HEK293 (cell line): Measurements from ENCODE around the gene ALKBH3.

ENCODE experiments used
- CTCF ChIA-PET: fragments of 350-600 bp; formaldehyde crosslinking; extraction: SDS; loops from one replicate; lab custom pipeline; 2021; ENCODE audit warnings: antibody characterized with exemption; lab: Yijun Ruan, JAX
- POLR2A ChIA-PET: fragments of 300-600 bp; formaldehyde crosslinking; extraction: SDS; loops from one replicate; lab custom pipeline; 2020; ENCODE audit warnings: antibody characterized with exemption, inconsistent platforms; lab: Yijun Ruan, JAX
- H3K27ac ChIP-seq: fragments of 200-500 bp; sonication (Bioruptor generic); 2 replicates; pipeline ENCODE4 v1.5.1; 2014; ENCODE audit warnings: low read depth, low read length, control low read depth, inconsistent platforms; ENCODE audit errors: extremely low read depth
- H3K36me3 ChIP-seq, 2 experiments: fragments of 200-500 bp in 1 of 2; sonication (Bioruptor generic) in 1 of 2; 1 replicate in 1 of 2; 2 replicates in 1 of 2; pipeline ENCODE4 v1.5.1; 2014 to 2017; ENCODE audit warnings: inconsistent platforms in 2 of 2, low read length in 2 of 2; ENCODE audit not compliant: control insufficient read depth in 2 of 2, insufficient read depth in 1 of 2
- H3K4me1 ChIP-seq: fragments of 200-500 bp; sonication (Bioruptor generic); 2 replicates; pipeline ENCODE4 v1.5.1; 2014; ENCODE audit warnings: mild to moderate bottlenecking, low read length, inconsistent platforms; ENCODE audit not compliant: control insufficient read depth, insufficient read depth
- H3K4me3 ChIP-seq: 2 replicates; pipeline ENCODE4 v1.5.1; 2011; ENCODE audit warnings: low read depth, mild to moderate bottlenecking, control low read depth, low read length, moderate library complexity
- H3K9me3 ChIP-seq: fragments of 200-500 bp; sonication (Bioruptor generic); 2 replicates; pipeline ENCODE4 v1.5.1; 2014; ENCODE audit warnings: low read depth, low read length, inconsistent platforms; ENCODE audit not compliant: control insufficient read depth, insufficient read depth
- BCL6B ChIP-seq: fragments of 450-650 bp; formaldehyde crosslinking; IDR thresholded peaks from 2 replicates; pipeline ENCODE4 v1.5.1; 2017; ENCODE audit warnings: missing biosample characterization, missing genetic modification characterization
- CTCF ChIP-seq: fragments of 450-650 bp; formaldehyde crosslinking; IDR thresholded peaks from 2 replicates; pipeline ENCODE4 v1.5.1; 2016; ENCODE audit warnings: missing biosample characterization, missing genetic modification characterization
- KLF10 ChIP-seq: fragments of 450-650 bp; IDR thresholded peaks from 2 replicates; pipeline ENCODE4 v1.5.1; 2018; ENCODE audit warnings: missing biosample characterization, mild to moderate bottlenecking, missing genetic modification characterization
- OSR2 ChIP-seq: fragments of 450-650 bp; formaldehyde crosslinking; IDR thresholded peaks from 2 replicates; pipeline ENCODE4 v1.5.1; 2016; ENCODE audit warnings: missing biosample characterization, missing genetic modification characterization
- SALL2 ChIP-seq: fragments of 450-650 bp; formaldehyde crosslinking; IDR thresholded peaks from 2 replicates; pipeline ENCODE4 v1.5.0; 2017; ENCODE audit warnings: missing biosample characterization, mild to moderate bottlenecking, missing genetic modification characterization, borderline replicate concordance
- SETDB1 ChIP-seq: IDR thresholded peaks from one replicate; pipeline ENCODE4 v1.6.1; 2017; ENCODE audit warnings: mild to moderate bottlenecking, low read length, moderate library complexity, mixed read lengths; ENCODE audit not compliant: insufficient read length
- SP2 ChIP-seq: fragments of 450-650 bp; formaldehyde crosslinking; IDR thresholded peaks from 2 replicates; pipeline ENCODE4 v1.5.1; 2016; ENCODE audit warnings: missing biosample characterization, missing genetic modification characterization
- YY1 ChIP-seq: fragments of 450-650 bp; formaldehyde crosslinking; IDR thresholded peaks from 2 replicates; pipeline ENCODE4 v1.5.1; 2018; ENCODE audit warnings: missing biosample characterization, missing genetic modification characterization
- ZBTB17 ChIP-seq: fragments of 450-650 bp; formaldehyde crosslinking; IDR thresholded peaks from 2 replicates; pipeline ENCODE4 v1.5.1; 2016; ENCODE audit warnings: missing biosample characterization, missing genetic modification characterization
- ZBTB21 ChIP-seq: fragments of 450-650 bp; formaldehyde crosslinking; IDR thresholded peaks from 2 replicates; pipeline ENCODE4 v1.5.1; 2017; ENCODE audit warnings: missing biosample characterization, missing genetic modification characterization
- ZBTB48 ChIP-seq: fragments of 450-650 bp; formaldehyde crosslinking; IDR thresholded peaks from 2 replicates; pipeline ENCODE4 v1.5.1; 2016; ENCODE audit warnings: missing biosample characterization, missing genetic modification characterization
- ZFHX2 ChIP-seq: fragments of 450-650 bp; formaldehyde crosslinking; conservative IDR thresholded peaks from 2 replicates; pipeline ENCODE4 v1.5.1; 2016; ENCODE audit warnings: missing biosample characterization, missing genetic modification characterization
- ZFP3 ChIP-seq: fragments of 450-650 bp; formaldehyde crosslinking; IDR thresholded peaks from 2 replicates; pipeline ENCODE4 v1.5.1; 2016; ENCODE audit warnings: low read depth, missing biosample characterization, missing genetic modification characterization
- ZNF169 ChIP-seq: fragments of 450-650 bp; formaldehyde crosslinking; IDR thresholded peaks from 2 replicates; pipeline ENCODE4 v1.5.1; 2016; ENCODE audit warnings: missing biosample characterization, missing genetic modification characterization
- ZNF202 ChIP-seq: fragments of 450-650 bp; formaldehyde crosslinking; IDR thresholded peaks from 2 replicates; pipeline ENCODE4 v1.5.1; 2016; ENCODE audit warnings: missing biosample characterization, missing genetic modification characterization, borderline replicate concordance
- ZNF24 ChIP-seq: fragments of 450-650 bp; formaldehyde crosslinking; IDR thresholded peaks from 2 replicates; pipeline ENCODE4 v1.5.1; 2016; ENCODE audit warnings: missing biosample characterization, missing genetic modification characterization
- ZNF394 ChIP-seq: fragments of 450-650 bp; formaldehyde crosslinking; IDR thresholded peaks from 2 replicates; pipeline ENCODE4 v1.5.1; 2016; ENCODE audit warnings: missing biosample characterization, missing genetic modification characterization, mild to moderate bottlenecking, moderate library complexity, borderline replicate concordance
- ZNF521 ChIP-seq: fragments of 450-650 bp; formaldehyde crosslinking; IDR thresholded peaks from 2 replicates; pipeline ENCODE4 v1.5.1; 2017; ENCODE audit warnings: missing biosample characterization, mild to moderate bottlenecking, missing genetic modification characterization
- ZNF548 ChIP-seq: fragments of 450-650 bp; formaldehyde crosslinking; IDR thresholded peaks from 2 replicates; pipeline ENCODE4 v1.5.1; 2016; ENCODE audit warnings: missing biosample characterization, missing genetic modification characterization
- ZNF549 ChIP-seq: fragments of 450-650 bp; IDR thresholded peaks from 2 replicates; pipeline ENCODE4 v1.5.1; 2018; ENCODE audit warnings: missing biosample characterization, missing genetic modification characterization, mild to moderate bottlenecking, inconsistent platforms, moderate library complexity
- ZNF585B ChIP-seq: fragments of 450-650 bp; formaldehyde crosslinking; IDR thresholded peaks from 2 replicates; pipeline ENCODE4 v1.5.1; 2016; ENCODE audit warnings: missing biosample characterization, missing genetic modification characterization
- ZNF624 ChIP-seq: fragments of 450-650 bp; formaldehyde crosslinking; IDR thresholded peaks from 2 replicates; pipeline ENCODE4 v1.5.1; 2017; ENCODE audit warnings: missing biosample characterization, missing genetic modification characterization
- ZNF654 ChIP-seq: fragments of 450-650 bp; formaldehyde crosslinking; IDR thresholded peaks from 2 replicates; pipeline ENCODE4 v1.5.1; 2016; ENCODE audit warnings: low read depth, missing biosample characterization, missing genetic modification characterization
- ZNF76 ChIP-seq: fragments of 450-650 bp; formaldehyde crosslinking; IDR thresholded peaks from 2 replicates; pipeline ENCODE4; 2016; ENCODE audit warnings: low read depth, missing biosample characterization, missing genetic modification characterization, borderline replicate concordance
- ZNF777 ChIP-seq: fragments of 450-650 bp; formaldehyde crosslinking; IDR thresholded peaks from 2 replicates; pipeline ENCODE4 v1.5.1; 2017; ENCODE audit warnings: missing biosample characterization, missing genetic modification characterization, borderline replicate concordance
- ZNF843 ChIP-seq: fragments of 450-650 bp; formaldehyde crosslinking; IDR thresholded peaks from 2 replicates; pipeline ENCODE4 v1.5.1; 2016; ENCODE audit warnings: missing biosample characterization, missing genetic modification characterization
- ZSCAN23 ChIP-seq: fragments of 450-650 bp; formaldehyde crosslinking; IDR thresholded peaks from 2 replicates; pipeline ENCODE4 v1.5.1; 2016; ENCODE audit warnings: missing biosample characterization, missing genetic modification characterization

Gene ALKBH3

GRCh38 chr11:43952020-43952400 is 71.4 kb downstream of the ALKBH3 start (continued):
- no peak for TF ChIP-seq ZNF549 (tag by site-specific recombination)
- TF ChIP-seq ZFP3 (tag by site-specific recombination) = no peak
- no peak for TF ChIP-seq ZBTB17 (tag by site-specific recombination)
- TF ChIP-seq ZSCAN23 = no peak
- no peak for TF ChIP-seq SALL2

- POLR2A ChIA-PET = no interaction called here
- TF ChIP-seq ZNF394 (no peak), ZBTB21 (tag by site-specific recombination) (no peak), ZSCAN23 (no peak), ZNF548 (tag by site-specific recombination) (no peak), ZNF24 (tag by site-specific recombination) (no peak), ZNF76 (tag by site-specific recombination) (no peak), ZNF202 (tag by site-specific recombination) (no peak), ZNF777 (tag by site-specific recombination) (no peak), ZNF654 (tag by site-specific recombination) (no peak), SETDB1 (no peak), ZBTB48 (no peak), ZNF585B (tag by site-specific recombination) (no peak), CTCF (no peak), BCL6B (tag by site-specific recombination) (no peak), ZNF843 (tag by site-specific recombination) (no peak)
- no peaks in the 10 kb centered on the region for H3K4me1 ChIP-seq
- H3K36me3 ChIP-seq = no peaks in the 10 kb centered on the region
- CTCF ChIA-PET = interaction anchor here (0.8 kb wide), 1 partner anchor 8 kb away, joined by 4 read pairs; no protein-coding TSS in a partner anchor
- H3K4me3 ChIP-seq = no peak overlapping the region
- H3K27ac ChIP-seq = no peak overlapping the region
- no peaks in the 10 kb centered on the region for H3K9me3 ChIP-seq
These were observed 72.0 kb downstream of the ALKBH3 start for GRCh38 chr11:43952401-43953342.

GRCh38 chr11:43953521-43953920 is 72.9 kb downstream of the ALKBH3 start:
- H3K27ac ChIP-seq = no peak overlapping the region
- H3K9me3 ChIP-seq = no peaks in the 10 kb centered on the region
- ChIA-PET CTCF (no interaction called here), POLR2A (no interaction called here)
- H3K4me3 ChIP-seq = no peak overlapping the region
- H3K4me1 ChIP-seq = no peaks in the 10 kb centered on the region
- H3K36me3 ChIP-seq = no peaks in the 10 kb centered on the region
- TF ChIP-seq ZBTB17 (tag by site-specific recombination) (no peak), KLF10 (tag by site-specific recombination) (no peak), SP2 (no peak), ZFHX2 (tag by site-specific recombination) (no peak), ZNF624 (no peak), ZNF169 (tag by site-specific recombination) (no peak), ZNF548 (tag by site-specific recombination) (no peak), BCL6B (tag by site-specific recombination) (no peak), YY1 (tag by site-specific recombination) (no peak), OSR2 (no peak), ZNF521 (tag by site-specific recombination) (no peak)
